Endothelial cell of umbilical vein (primary cell): ENCODE measurements around the gene AMDHD2. TPM values are rescaled to one million over a fixed set of nuclear protein-coding genes. Genes with fewer than 3 reads are reported as not detected.

Experiments
- BruUV-seq: library from RNA; stranded (reverse); fragments of 400-500 nt; replicated peaks from 2 replicates; lab custom pipeline; 2021; lab: Mats Ljungman, UMichigan
- CTCF ChIA-PET: fragments of 300-600, 350-600 bp; sonication (Branson Sonifier 250); formaldehyde crosslinking; loops from one replicate; lab custom pipeline; 2021; ENCODE audit warnings: antibody characterized with exemption, inconsistent platforms; lab: Charles Lee
- POLR2A ChIA-PET: fragments of 300-600, 350-600 bp; sonication (Branson Sonifier 250); formaldehyde crosslinking; loops from one replicate; lab custom pipeline; 2021; ENCODE audit warnings: antibody characterized with exemption, inconsistent platforms; lab: Charles Lee
- DNase-seq: peaks from one replicate; pipeline ENCODE4 v3.0.0-alpha.2; 2011; ENCODE audit warnings: low read depth, low spot score
- FAIRE-seq: peaks from 2 replicates; lab custom pipeline; 2011; peaks lifted over from hg19 to GRCh38; lab: Jason Lieb, UNC
- H2AFZ ChIP-seq: 2 replicates; pipeline ENCODE4 v1.6.0; 2012; ENCODE audit warnings: low read depth, low read length, control low read depth, inconsistent platforms
- H3K27ac ChIP-seq: 2 replicates; pipeline ENCODE4 v1.5.1; 2011; ENCODE audit warnings: low read depth, mild to moderate bottlenecking, control low read depth, low read length, moderate library complexity; ENCODE audit not compliant: insufficient read depth
- H3K27me3 ChIP-seq, 2 experiments: 2 replicates each; pipeline versions ENCODE4 v1.6.0 to v1.6.1; 2011; ENCODE audit warnings: low read length in 2 of 2, mixed read lengths in 1 of 2; ENCODE audit not compliant: control insufficient read depth in 2 of 2, insufficient read depth in 2 of 2
- H3K36me3 ChIP-seq, 2 experiments: 2 replicates in 1 of 2; 3 replicates in 1 of 2; pipeline ENCODE4 v1.5.1; 2011; ENCODE audit warnings: low read length in 2 of 2, mild to moderate bottlenecking in 1 of 2, moderate library complexity in 1 of 2; ENCODE audit not compliant: control insufficient read depth in 2 of 2, insufficient read depth in 2 of 2; ENCODE audit errors: extremely low read depth in 1 of 2
- H3K4me1 ChIP-seq: 3 replicates; pipeline ENCODE4 v1.5.1; 2011; ENCODE audit warnings: mild to moderate bottlenecking, low read length; ENCODE audit not compliant: control insufficient read depth, insufficient read depth; ENCODE audit errors: extremely low read depth
- H3K4me2 ChIP-seq: 2 replicates; pipeline ENCODE4 v1.6.1; 2011; ENCODE audit warnings: low read length, control low read depth, mixed read lengths; ENCODE audit not compliant: insufficient read depth
- H3K4me3 ChIP-seq, 3 experiments: fragments of 200-600 bp in 1 of 3; sonication (generic), shearing (Covaris generic) in 1 of 3; replicated peaks in 1 of 3; 2 replicates each; pipeline ENCODE4 v1.5.1; 2011 to 2016; ENCODE audit warnings: control low read depth in 3 of 3, low read length in 3 of 3, mild to moderate bottlenecking in 2 of 3, inconsistent platforms in 1 of 3, low read depth in 1 of 3, moderate library complexity in 1 of 3; ENCODE audit not compliant: insufficient read depth in 1 of 3
- H3K79me2 ChIP-seq: 2 replicates; pipeline ENCODE4 v1.6.0; 2012; ENCODE audit warnings: low read length, inconsistent platforms; ENCODE audit not compliant: control insufficient read depth, insufficient read depth
- H3K9ac ChIP-seq: replicated peaks from 2 replicates; pipeline ENCODE3; 2011; ENCODE audit warnings: low read length, control low read depth; ENCODE audit not compliant: insufficient read depth; ENCODE audit errors: extremely low read depth
- H3K9me1 ChIP-seq: replicated peaks from 3 replicates; pipeline ENCODE4 v1.6.0; 2011; ENCODE audit warnings: mild to moderate bottlenecking, low read length; ENCODE audit not compliant: control insufficient read depth, insufficient read depth; ENCODE audit errors: extremely low read depth
- H3K9me3 ChIP-seq: replicated peaks from 2 replicates; pipeline ENCODE4 v1.5.1; 2012; ENCODE audit warnings: low read length, inconsistent platforms; ENCODE audit not compliant: control insufficient read depth, insufficient read depth
- H4K20me1 ChIP-seq: replicated peaks from 2 replicates; pipeline ENCODE3; 2011; ENCODE audit warnings: mild to moderate bottlenecking, low read length; ENCODE audit not compliant: control insufficient read depth, insufficient read depth; ENCODE audit errors: extremely low read depth
- EZH2 ChIP-seq: IDR thresholded peaks from 2 replicates; pipeline ENCODE4 v1.6.1; 2012; ENCODE audit warnings: borderline replicate concordance, low read depth, mild to moderate bottlenecking, moderate library complexity, low read length, inconsistent platforms; ENCODE audit not compliant: severe bottlenecking
- FOS ChIP-seq: IDR thresholded peaks from 2 replicates; pipeline ENCODE4 v1.6.1; 2011; ENCODE audit warnings: mild to moderate bottlenecking, low read length, moderate library complexity, borderline replicate concordance; ENCODE audit not compliant: insufficient read depth
- GATA2 ChIP-seq: IDR thresholded peaks from 2 replicates; pipeline ENCODE4 v1.7.0; 2011; ENCODE audit warnings: low read depth, mild to moderate bottlenecking, moderate library complexity, mixed read lengths, low read length; ENCODE audit not compliant: insufficient read length, insufficient read depth
- JUN ChIP-seq: IDR thresholded peaks from 2 replicates; pipeline ENCODE4 v1.6.1; 2011; ENCODE audit warnings: borderline replicate concordance, low read depth; ENCODE audit not compliant: insufficient read length, insufficient read depth
- MAX ChIP-seq: IDR thresholded peaks from 2 replicates; pipeline ENCODE4 v1.6.1; 2011; ENCODE audit not compliant: insufficient read depth, insufficient read length
- MYC ChIP-seq: IDR thresholded peaks from one replicate; pipeline ENCODE4 v1.6.1; 2011; ENCODE audit warnings: mild to moderate bottlenecking, low read depth, low read length
- POLR2A ChIP-seq: IDR thresholded peaks from 2 replicates; pipeline ENCODE4 v1.6.1; 2012; ENCODE audit warnings: low read depth, mild to moderate bottlenecking, control low read depth, low read length
- POLR2AphosphoS5 ChIP-seq: IDR thresholded peaks from 2 replicates; pipeline ENCODE4 v1.6.1; 2012; ENCODE audit warnings: low read depth, mild to moderate bottlenecking, control low read depth, low read length, moderate library complexity; ENCODE audit not compliant: insufficient read depth
- dilution Hi-C: fragments of 300-500 bp; cut with MboI; formaldehyde crosslinking; loops from one replicate; pipeline ENCODE4 v1.15.0; 2019; ENCODE audit warnings: low sequenced_read_pairs; ENCODE audit not compliant: extremely low pct_ligation_motif_present
- intact Hi-C: fragments of 100-400 bp; cut with micrococcal nuclease; formaldehyde crosslinking; loops from one replicate; pipeline ENCODE4 v1.10.0; 2022
- polyA plus RNA-seq, 4 experiments: library from polyadenylated mRNA; depleted of rRNA in 3 of 4; stranded (reverse) in 3 of 4; unstranded in 1 of 4; fragments of >200 nt; gene quantifications; 2 replicates each; pipeline versions ENCODE4 v1.2.1 to v1.2.3, GENCODE V29; 2011 to 2012; ENCODE audit warnings: missing spikeins in 1 of 4
- total RNA-seq: library from RNA; stranded (reverse); gene quantifications from 2 replicates; pipeline ENCODE4 v1.2.3, GENCODE V29; 2021
- TF ChIP-seq, protein P1 (sequence below), 2 donors: IDR thresholded peaks; 1 replicate in 1 of 2; 2 replicates in 1 of 2; pipeline ENCODE4 v1.5.1; 2011; ENCODE audit warnings: low read length in 2 of 2, mild to moderate bottlenecking in 2 of 2, moderate library complexity in 2 of 2, control low read depth in 1 of 2, inconsistent platforms in 1 of 2, low read depth in 1 of 2; ENCODE audit not compliant: insufficient read depth in 1 of 2; ENCODE audit errors: extremely low read depth in 1 of 2

Gene AMDHD2
- total and polyA plus RNA-seq, 2 donors (not counting 3 experiments of a cell fraction or from before 2014, with no cell fraction given) = 39.4 to 59.5 TPM

DNA sequence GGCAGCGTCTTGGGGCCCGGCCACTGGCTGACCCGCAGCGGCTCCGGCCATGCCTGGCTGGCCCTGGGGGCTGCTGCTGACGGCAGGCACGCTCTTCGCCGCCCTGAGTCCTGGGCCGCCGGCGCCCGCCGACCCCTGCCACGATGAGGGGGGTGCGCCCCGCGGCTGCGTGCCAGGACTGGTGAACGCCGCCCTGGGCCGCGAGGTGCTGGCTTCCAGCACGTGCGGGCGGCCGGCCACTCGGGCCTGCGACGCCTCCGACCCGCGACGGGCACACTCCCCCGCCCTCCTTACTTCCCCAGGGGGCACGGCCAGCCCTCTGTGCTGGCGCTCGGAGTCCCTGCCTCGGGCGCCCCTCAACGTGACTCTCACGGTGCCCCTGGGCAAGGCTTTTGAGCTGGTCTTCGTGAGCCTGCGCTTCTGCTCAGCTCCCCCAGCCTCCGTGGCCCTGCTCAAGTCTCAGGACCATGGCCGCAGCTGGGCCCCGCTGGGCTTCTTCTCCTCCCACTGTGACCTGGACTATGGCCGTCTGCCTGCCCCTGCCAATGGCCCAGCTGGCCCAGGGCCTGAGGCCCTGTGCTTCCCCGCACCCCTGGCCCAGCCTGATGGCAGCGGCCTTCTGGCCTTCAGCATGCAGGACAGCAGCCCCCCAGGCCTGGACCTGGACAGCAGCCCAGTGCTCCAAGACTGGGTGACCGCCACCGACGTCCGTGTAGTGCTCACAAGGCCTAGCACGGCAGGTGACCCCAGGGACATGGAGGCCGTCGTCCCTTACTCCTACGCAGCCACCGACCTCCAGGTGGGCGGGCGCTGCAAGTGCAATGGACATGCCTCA lies 48.3 kb upstream of the AMDHD2 start:
- H4K20me1 ChIP-seq = no peaks in the 10 kb centered on the region
- H3K4me3 ChIP-seq = no peak overlapping the region
- intact Hi-C loops = no loop called here
- dilution Hi-C loops = no loop called here
- FAIRE-seq (no peak), DNase-seq (no peak)
- BruUV-seq = no TSS peak
- no peaks in the 10 kb centered on the region for H3K36me3 ChIP-seq
- H3K9ac ChIP-seq = no peak overlapping the region
- no peak overlapping the region for H3K4me2 ChIP-seq
- H3K27ac ChIP-seq = no peak overlapping the region
- ChIA-PET POLR2A (no interaction called here), CTCF (no interaction called here)
- H3K4me1 ChIP-seq = peaks cover 15% of the 10 kb centered on the region
- no peaks in the 10 kb centered on the region for H3K9me1 ChIP-seq
- peaks cover 18 to 22% of the 10 kb centered on the region in 2 experiments for H3K27me3 ChIP-seq
- H3K79me2 ChIP-seq = peaks cover 6% of the 10 kb centered on the region
- no peaks in the 10 kb centered on the region for H3K9me3 ChIP-seq
- TF ChIP-seq POLR2A (no peak), EZH2 (peak; percentile 73), FOS (no peak)
- no peak overlapping the region for H2AFZ ChIP-seq

- no peaks in the 10 kb centered on the region for H4K20me1 ChIP-seq
- no peaks in the 10 kb centered on the region for H3K9me3 ChIP-seq
- H3K4me3 ChIP-seq = no peak overlapping the region
- H2AFZ ChIP-seq = no peak overlapping the region
- no peak overlapping the region for H3K4me2 ChIP-seq
- H3K27ac ChIP-seq = no peak overlapping the region
- H3K4me1 ChIP-seq = peaks cover 15% of the 10 kb centered on the region
- H3K36me3 ChIP-seq = no peaks in the 10 kb centered on the region
- intact Hi-C loops = no loop called here
- H3K9me1 ChIP-seq = no peaks in the 10 kb centered on the region
- no TSS peak for BruUV-seq
- CTCF ChIA-PET = no interaction called here
- H3K27me3 ChIP-seq = peaks cover 18 to 22% of the 10 kb centered on the region in 2 experiments
- dilution Hi-C loops = no loop called here
- peaks cover 6% of the 10 kb centered on the region for H3K79me2 ChIP-seq
- DNase-seq (no peak), FAIRE-seq (no peak)
- TF ChIP-seq JUN (no peak), EZH2 (no peak), POLR2A (no peak), MAX (no peak), FOS (no peak), POLR2AphosphoS5 (no peak), GATA2 (no peak), MYC (no peak)
- TF ChIP-seq, protein P1, sequence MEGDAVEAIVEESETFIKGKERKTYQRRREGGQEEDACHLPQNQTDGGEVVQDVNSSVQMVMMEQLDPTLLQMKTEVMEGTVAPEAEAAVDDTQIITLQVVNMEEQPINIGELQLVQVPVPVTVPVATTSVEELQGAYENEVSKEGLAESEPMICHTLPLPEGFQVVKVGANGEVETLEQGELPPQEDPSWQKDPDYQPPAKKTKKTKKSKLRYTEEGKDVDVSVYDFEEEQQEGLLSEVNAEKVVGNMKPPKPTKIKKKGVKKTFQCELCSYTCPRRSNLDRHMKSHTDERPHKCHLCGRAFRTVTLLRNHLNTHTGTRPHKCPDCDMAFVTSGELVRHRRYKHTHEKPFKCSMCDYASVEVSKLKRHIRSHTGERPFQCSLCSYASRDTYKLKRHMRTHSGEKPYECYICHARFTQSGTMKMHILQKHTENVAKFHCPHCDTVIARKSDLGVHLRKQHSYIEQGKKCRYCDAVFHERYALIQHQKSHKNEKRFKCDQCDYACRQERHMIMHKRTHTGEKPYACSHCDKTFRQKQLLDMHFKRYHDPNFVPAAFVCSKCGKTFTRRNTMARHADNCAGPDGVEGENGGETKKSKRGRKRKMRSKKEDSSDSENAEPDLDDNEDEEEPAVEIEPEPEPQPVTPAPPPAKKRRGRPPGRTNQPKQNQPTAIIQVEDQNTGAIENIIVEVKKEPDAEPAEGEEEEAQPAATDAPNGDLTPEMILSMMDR (IDR thresholded peaks at IDR 0.05; ENCODE audit: extremely low read depth in 1 of 2, insufficient read depth in 1 of 2, low read depth in 1 of 2, low read length in 2 of 2) = no peak
- POLR2A ChIA-PET = no interaction called here
- no peak overlapping the region for H3K9ac ChIP-seq
Observed at GRCh38 chr16:2472488-2472864, 47.7 kb upstream of the AMDHD2 start.
